Immature natural killer cell (primary cell): ENCODE measurements around the gene CELA3A. TPM values are rescaled to one million over a fixed set of nuclear protein-coding genes. Genes with fewer than 3 reads are reported as not detected.
"Not testable (repeated sequence)": the region's sequence is repeated elsewhere in the genome, so short reads cannot be mapped to it uniquely, and the experiment has no call there.

Source experiments
- DNase-seq, 3 donors: peaks; one replicate each; pipeline ENCODE4 v3.0.0; 2022; ENCODE audit warnings: mixed read lengths in 1 of 3
- H3K27ac Mint-ChIP-seq, 6 donors: one replicate each; pipeline ENCODE4 v1.8.0; 2020; ENCODE audit warnings: mixed read lengths in 6 of 6, mild to moderate bottlenecking in 5 of 6, inconsistent platforms in 4 of 6, moderate library complexity in 3 of 6
- H3K27me3 Mint-ChIP-seq, 3 donors: one replicate each; pipeline ENCODE4 v1.8.0; 2020 to 2021; ENCODE audit warnings: low read depth in 3 of 3, mild to moderate bottlenecking in 3 of 3, mixed read lengths in 3 of 3, moderate library complexity in 3 of 3, inconsistent platforms in 1 of 3
- H3K36me3 Mint-ChIP-seq, 3 donors: one replicate each; pipeline ENCODE4 v1.8.0; 2020; ENCODE audit warnings: mixed read lengths in 3 of 3, inconsistent platforms in 2 of 3, mild to moderate bottlenecking in 2 of 3
- H3K4me1 Mint-ChIP-seq, 2 donors: one replicate each; pipeline ENCODE4 v1.8.0; 2020; ENCODE audit warnings: inconsistent platforms in 2 of 2, mild to moderate bottlenecking in 2 of 2, mixed read lengths in 2 of 2, moderate library complexity in 1 of 2
- H3K4me3 Mint-ChIP-seq, 5 donors: one replicate each; pipeline ENCODE4 v1.8.0; 2020; ENCODE audit warnings: mild to moderate bottlenecking in 5 of 5, mixed read lengths in 5 of 5, inconsistent platforms in 3 of 5, moderate library complexity in 3 of 5
- H3K9me3 Mint-ChIP-seq, 6 donors: one replicate each; pipeline ENCODE4 v1.8.0; 2020; ENCODE audit warnings: mild to moderate bottlenecking in 6 of 6, mixed read lengths in 6 of 6, inconsistent platforms in 4 of 6, moderate library complexity in 3 of 6
- polyA plus RNA-seq, 3 donors: library from polyadenylated mRNA; unstranded; fragments of 300-500 nt; fragmentation: Illumina TruSeq; gene quantifications; one replicate each; pipeline ENCODE4 v1.2.3, GENCODE V29; 2021

Gene CELA3A, protein sequence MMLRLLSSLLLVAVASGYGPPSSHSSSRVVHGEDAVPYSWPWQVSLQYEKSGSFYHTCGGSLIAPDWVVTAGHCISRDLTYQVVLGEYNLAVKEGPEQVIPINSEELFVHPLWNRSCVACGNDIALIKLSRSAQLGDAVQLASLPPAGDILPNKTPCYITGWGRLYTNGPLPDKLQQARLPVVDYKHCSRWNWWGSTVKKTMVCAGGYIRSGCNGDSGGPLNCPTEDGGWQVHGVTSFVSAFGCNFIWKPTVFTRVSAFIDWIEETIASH
- polyA plus RNA-seq, result not detected

DNA sequence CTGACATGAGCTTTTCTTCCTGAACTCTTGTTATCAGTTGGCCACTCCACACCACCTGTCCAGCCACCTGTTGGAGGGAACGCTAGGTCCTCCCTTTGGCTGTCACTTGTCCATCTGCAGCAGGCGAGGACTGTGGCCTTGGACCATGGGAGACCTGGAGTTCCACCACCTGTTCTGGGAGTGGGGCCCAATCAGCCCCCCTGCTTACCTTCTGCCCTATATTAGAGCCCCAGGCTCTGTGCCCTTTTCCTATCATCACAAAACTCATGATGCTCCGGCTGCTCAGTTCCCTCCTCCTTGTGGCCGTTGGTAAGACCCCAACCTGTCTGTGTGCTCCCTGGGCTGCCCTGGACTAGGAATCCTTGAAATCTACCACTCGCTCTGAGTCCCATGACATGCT, at the start of gene CELA3A:
TSS of gene CELA3A (plus strand) at position 249 of the 400 bp plus-strand sequence. CDS start at position 267, 18 bp downstream.
- H3K4me1 Mint-ChIP-seq, result no peaks in the 10 kb centered on the region
- no peak for DNase-seq
- peaks cover 0 to 3% (median 2%) of the 10 kb centered on the region in 3 donors for H3K27me3 Mint-ChIP-seq
- no peaks in the 10 kb centered on the region for H3K9me3 Mint-ChIP-seq
- no peaks in the 10 kb centered on the region for H3K36me3 Mint-ChIP-seq
- H3K4me3 Mint-ChIP-seq, result no peak within 1 kb of the TSS
- no peak within 1 kb of the TSS for H3K27ac Mint-ChIP-seq

GRCh38 chr1:21952786-21953520, 48.5 kb upstream of the CELA3A start:
- Mint-ChIP-seq H3K4me1 (peaks cover 4 to 8% of the 10 kb centered on the region in 2 donors), H3K9me3 (no peaks in the 10 kb centered on the region), H3K4me3 (no peak overlapping the region), H3K27me3 (peaks cover 0 to 3% (median 2%) of the 10 kb centered on the region in 3 donors), H3K27ac (no peak overlapping the region), H3K36me3 (no peaks in the 10 kb centered on the region)
- no peak for DNase-seq

DNA sequence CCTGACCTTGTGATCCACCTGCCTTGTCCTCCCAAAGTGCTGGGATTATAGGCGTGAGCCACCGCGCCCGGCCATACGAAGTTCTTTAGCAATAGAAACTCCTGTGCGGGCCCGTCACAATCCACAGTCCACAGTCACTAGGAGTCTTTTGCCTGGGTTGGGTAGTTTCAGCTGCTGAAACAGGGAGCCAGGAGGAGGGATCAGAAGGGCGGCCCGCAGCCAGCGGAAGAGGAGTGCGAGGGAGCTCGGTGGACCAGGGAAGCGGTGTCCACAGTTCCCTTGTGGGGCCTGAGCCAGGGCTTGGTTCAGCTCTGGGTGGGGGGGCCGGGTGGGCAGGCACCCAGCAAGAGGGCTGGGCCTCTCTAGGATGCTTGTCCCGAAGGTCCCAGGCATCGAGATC, 46.4 kb upstream of the CELA3A start:
- Mint-ChIP-seq H3K4me3 (no peak overlapping the region), H3K9me3 (no peaks in the 10 kb centered on the region), H3K27me3 (peaks cover 0 to 6% (median 3%) of the 10 kb centered on the region in 3 donors), H3K27ac (no peak overlapping the region), H3K4me1 (peaks cover 4 to 8% of the 10 kb centered on the region in 2 donors), H3K36me3 (no peaks in the 10 kb centered on the region)
- DNase-seq, result no peak

GRCh38 chr1:21955501-21956281, 45.8 kb upstream of the CELA3A start:
- H3K4me3 Mint-ChIP-seq, result no peak overlapping the region
- no peak overlapping the region for H3K27ac Mint-ChIP-seq
- H3K9me3 Mint-ChIP-seq, result no peaks in the 10 kb centered on the region

GRCh38 chr1:21956720-21957552, 44.5 kb upstream of the CELA3A start:
- no peak overlapping the region for H3K27ac Mint-ChIP-seq
- H3K4me3 Mint-ChIP-seq, result peak overlapping the region in 1 of 5 donors; percentile 21
- H3K36me3 Mint-ChIP-seq, result no peaks in the 10 kb centered on the region
- DNase-seq, result no peak
- no peaks in the 10 kb centered on the region for H3K9me3 Mint-ChIP-seq
- H3K4me1 Mint-ChIP-seq, result peaks cover 4 to 8% of the 10 kb centered on the region in 2 donors
- H3K27me3 Mint-ChIP-seq, result peaks cover 0 to 6% (median 1%) of the 10 kb centered on the region in 3 donors

More at GRCh38 chr1:21955501-21956281, 45.8 kb upstream of the CELA3A start:
- no peak for DNase-seq
- H3K27me3 Mint-ChIP-seq, result peaks cover 0 to 6% (median 1%) of the 10 kb centered on the region in 3 donors
- peaks cover 4 to 8% of the 10 kb centered on the region in 2 donors for H3K4me1 Mint-ChIP-seq
- H3K36me3 Mint-ChIP-seq, result no peaks in the 10 kb centered on the region

DNA sequence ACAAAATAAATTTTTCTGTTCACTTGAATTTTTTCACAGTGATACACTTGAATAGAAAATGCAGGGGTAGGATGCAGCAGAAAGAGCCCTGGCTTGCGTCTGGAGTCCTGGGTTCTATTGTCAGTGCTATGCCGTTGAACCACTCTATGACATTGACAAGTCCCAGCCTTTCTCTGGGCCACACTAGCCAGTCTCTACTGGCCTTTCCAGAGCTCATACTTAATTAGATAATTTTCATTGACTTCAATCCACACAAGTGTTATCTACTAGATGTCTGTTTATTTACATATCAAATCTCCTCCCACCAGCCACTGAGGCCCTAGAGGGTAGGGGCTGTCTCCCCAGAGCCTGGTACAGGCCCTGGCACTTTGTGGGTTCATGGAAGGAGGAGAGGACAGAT, 40.1 kb upstream of the CELA3A start:
- Mint-ChIP-seq H3K4me3 (no peak overlapping the region), H3K27me3 (peaks cover 1 to 4% (median 2%) of the 10 kb centered on the region in 3 donors), H3K36me3 (no peaks in the 10 kb centered on the region), H3K27ac (no peak overlapping the region), H3K9me3 (no peaks in the 10 kb centered on the region), H3K4me1 (peaks cover 7 to 8% of the 10 kb centered on the region in 2 donors)
- DNase-seq, result no peak

GRCh38 chr1:21961799-21962198, 39.7 kb upstream of the CELA3A start:
- peaks cover 6% of the 10 kb centered on the region in 2 donors for H3K4me1 Mint-ChIP-seq
- no peak overlapping the region for H3K4me3 Mint-ChIP-seq
- no peaks in the 10 kb centered on the region for H3K36me3 Mint-ChIP-seq
- H3K27me3 Mint-ChIP-seq, result peaks cover 1 to 4% (median 2%) of the 10 kb centered on the region in 3 donors
- H3K9me3 Mint-ChIP-seq, result no peaks in the 10 kb centered on the region
- H3K27ac Mint-ChIP-seq, result no peak overlapping the region
- DNase-seq, result no peak

DNA sequence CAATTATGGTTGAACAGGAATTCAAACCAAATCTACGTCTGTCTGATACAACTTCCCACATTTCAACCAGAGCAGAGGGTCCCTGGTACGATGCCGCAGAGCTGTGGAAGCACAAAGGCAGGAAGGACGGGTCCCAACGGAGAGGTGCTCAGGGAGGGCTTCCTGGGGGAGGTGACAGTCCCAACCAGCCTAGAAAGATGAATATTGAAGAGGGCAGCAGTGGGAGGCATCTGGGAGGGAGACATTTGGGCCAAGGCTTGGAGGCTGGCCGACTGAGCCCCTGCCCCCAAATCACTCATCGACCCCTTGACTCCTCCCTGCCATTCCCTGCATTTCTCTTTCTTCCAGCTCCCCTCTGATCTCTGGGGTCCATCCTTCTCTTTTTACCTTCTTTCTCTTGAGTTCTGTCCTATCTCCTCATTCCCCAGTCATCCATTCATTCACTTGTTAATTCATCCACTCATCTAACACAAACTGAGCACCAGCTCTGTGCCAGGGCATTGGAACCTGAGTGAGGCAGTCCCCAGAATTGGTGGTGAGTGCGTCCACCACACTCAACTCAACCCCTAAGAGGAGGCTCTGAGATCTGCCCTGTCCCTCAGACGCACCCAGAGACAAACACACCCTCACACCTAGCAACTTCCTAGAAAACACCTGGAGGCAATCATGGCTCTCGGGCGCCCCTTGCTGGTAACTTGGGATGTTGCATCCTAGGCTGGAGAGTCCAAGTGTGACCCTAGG, 37.8 kb upstream of the CELA3A start:
- no peaks in the 10 kb centered on the region for H3K9me3 Mint-ChIP-seq
- H3K4me3 Mint-ChIP-seq, result no peak overlapping the region

GRCh38 chr1:21966247-21967000, 35.0 kb upstream of the CELA3A start:
- H3K27me3 Mint-ChIP-seq, result peaks cover 0 to 2% (median 2%) of the 10 kb centered on the region in 3 donors
- no peaks in the 10 kb centered on the region for H3K9me3 Mint-ChIP-seq
- no peak overlapping the region for H3K27ac Mint-ChIP-seq
- no peak overlapping the region for H3K4me3 Mint-ChIP-seq
- no peak for DNase-seq
- no peaks in the 10 kb centered on the region for H3K36me3 Mint-ChIP-seq
- H3K4me1 Mint-ChIP-seq, result peaks cover 0 to 3% of the 10 kb centered on the region in 2 donors

More for the DNA sequence above, 37.8 kb upstream of the CELA3A start:
- no peak overlapping the region for H3K27ac Mint-ChIP-seq
- peak; percentile 55 to 57 (median 57) for DNase-seq
- H3K36me3 Mint-ChIP-seq, result no peaks in the 10 kb centered on the region
- H3K27me3 Mint-ChIP-seq, result peaks cover 2 to 4% (median 2%) of the 10 kb centered on the region in 3 donors
- peaks cover 0 to 3% of the 10 kb centered on the region in 2 donors for H3K4me1 Mint-ChIP-seq

- H3K4me1 Mint-ChIP-seq, H3K36me3 Mint-ChIP-seq, H3K9me3 Mint-ChIP-seq, DNase-seq, H3K4me3 Mint-ChIP-seq, H3K27me3 Mint-ChIP-seq, H3K27ac Mint-ChIP-seq: not testable (repeated sequence)
These were observed 34.2 kb upstream of the CELA3A start for GRCh38 chr1:21967216-21967615.

DNA sequence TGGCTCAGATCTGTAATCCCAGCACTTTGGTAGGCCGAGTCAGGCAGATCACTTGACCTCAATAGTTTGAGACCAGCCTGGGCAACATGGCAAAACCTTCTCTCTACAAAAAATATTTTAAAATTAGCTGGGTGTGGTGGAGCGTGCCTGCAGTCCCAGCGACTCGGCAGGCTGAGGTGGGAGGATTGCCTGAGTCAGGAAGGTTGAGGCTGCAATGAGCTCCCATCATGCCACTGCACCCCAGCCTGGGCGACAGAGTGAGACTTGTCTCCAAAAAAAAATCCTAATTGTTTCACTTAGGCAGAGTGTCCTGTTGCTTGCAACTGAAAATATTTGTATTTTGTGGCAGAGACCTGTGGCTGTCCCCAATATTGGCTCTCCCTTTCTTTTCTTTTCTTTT, 32.4 kb upstream of the CELA3A start:
- not testable (repeated sequence) for H3K9me3 Mint-ChIP-seq, H3K27me3 Mint-ChIP-seq, H3K4me1 Mint-ChIP-seq, H3K4me3 Mint-ChIP-seq, DNase-seq, H3K36me3 Mint-ChIP-seq, H3K27ac Mint-ChIP-seq

GRCh38 chr1:21970523-21970922, 30.9 kb upstream of the CELA3A start:
- not testable (repeated sequence) for H3K9me3 Mint-ChIP-seq, DNase-seq, H3K36me3 Mint-ChIP-seq, H3K27me3 Mint-ChIP-seq, H3K4me3 Mint-ChIP-seq, H3K4me1 Mint-ChIP-seq, H3K27ac Mint-ChIP-seq
